HEK293 (cell line): ENCODE measurements around the gene DPP6.

ENCODE experiments used
- CTCF ChIA-PET: fragments of 350-600 bp; formaldehyde crosslinking; extraction: SDS; loops from one replicate; lab custom pipeline; 2021; ENCODE audit warnings: antibody characterized with exemption; lab: Yijun Ruan, JAX
- POLR2A ChIA-PET: fragments of 300-600 bp; formaldehyde crosslinking; extraction: SDS; loops from one replicate; lab custom pipeline; 2020; ENCODE audit warnings: antibody characterized with exemption, inconsistent platforms; lab: Yijun Ruan, JAX
- H3K27ac ChIP-seq: fragments of 200-500 bp; sonication (Bioruptor generic); 2 replicates; pipeline ENCODE4 v1.5.1; 2014; ENCODE audit warnings: low read depth, low read length, control low read depth, inconsistent platforms; ENCODE audit errors: extremely low read depth
- H3K36me3 ChIP-seq, 2 experiments: fragments of 200-500 bp in 1 of 2; sonication (Bioruptor generic) in 1 of 2; 1 replicate in 1 of 2; 2 replicates in 1 of 2; pipeline ENCODE4 v1.5.1; 2014 to 2017; ENCODE audit warnings: inconsistent platforms in 2 of 2, low read length in 2 of 2; ENCODE audit not compliant: control insufficient read depth in 2 of 2, insufficient read depth in 1 of 2
- H3K4me1 ChIP-seq: fragments of 200-500 bp; sonication (Bioruptor generic); 2 replicates; pipeline ENCODE4 v1.5.1; 2014; ENCODE audit warnings: mild to moderate bottlenecking, low read length, inconsistent platforms; ENCODE audit not compliant: control insufficient read depth, insufficient read depth
- H3K4me3 ChIP-seq: 2 replicates; pipeline ENCODE4 v1.5.1; 2011; ENCODE audit warnings: low read depth, mild to moderate bottlenecking, control low read depth, low read length, moderate library complexity
- H3K9me3 ChIP-seq: fragments of 200-500 bp; sonication (Bioruptor generic); 2 replicates; pipeline ENCODE4 v1.5.1; 2014; ENCODE audit warnings: low read depth, low read length, inconsistent platforms; ENCODE audit not compliant: control insufficient read depth, insufficient read depth
- HOXD13 ChIP-seq: sonication (generic); formaldehyde crosslinking; IDR thresholded peaks from 2 replicates; pipeline ENCODE4 v1.8.0; 2022; ENCODE audit warnings: missing genetic modification reagents, borderline replicate concordance
- KLF10 ChIP-seq: fragments of 450-650 bp; IDR thresholded peaks from 2 replicates; pipeline ENCODE4 v1.5.1; 2018; ENCODE audit warnings: missing biosample characterization, mild to moderate bottlenecking, missing genetic modification characterization
- SP2 ChIP-seq: fragments of 450-650 bp; formaldehyde crosslinking; IDR thresholded peaks from 2 replicates; pipeline ENCODE4 v1.5.1; 2016; ENCODE audit warnings: missing biosample characterization, missing genetic modification characterization
- YY2 ChIP-seq: fragments of 450-650 bp; formaldehyde crosslinking; IDR thresholded peaks from 2 replicates; pipeline ENCODE4 v1.5.1; 2016; ENCODE audit warnings: missing biosample characterization, missing genetic modification characterization
- ZFP69B ChIP-seq: fragments of 450-650 bp; formaldehyde crosslinking; IDR thresholded peaks from 2 replicates; pipeline ENCODE4 v1.5.1; 2016; ENCODE audit warnings: missing biosample characterization, missing genetic modification characterization
- ZNF112 ChIP-seq: fragments of 450-650 bp; formaldehyde crosslinking; IDR thresholded peaks from 2 replicates; pipeline ENCODE4 v1.5.0; 2017; ENCODE audit warnings: missing biosample characterization, missing genetic modification characterization
- ZNF155 ChIP-seq: fragments of 450-650 bp; formaldehyde crosslinking; IDR thresholded peaks from 2 replicates; pipeline ENCODE4 v1.5.1; 2016; ENCODE audit warnings: missing biosample characterization, missing genetic modification characterization
- ZNF26 ChIP-seq: fragments of 450-650 bp; formaldehyde crosslinking; IDR thresholded peaks from 2 replicates; pipeline ENCODE4 v1.5.1; 2016; ENCODE audit warnings: missing biosample characterization, missing genetic modification characterization
- ZNF311 ChIP-seq: fragments of 450-650 bp; formaldehyde crosslinking; IDR thresholded peaks from 2 replicates; pipeline ENCODE4 v1.5.1; 2017; ENCODE audit warnings: missing biosample characterization, missing genetic modification characterization, borderline replicate concordance
- ZNF398 ChIP-seq: fragments of 450-650 bp; formaldehyde crosslinking; IDR thresholded peaks from 2 replicates; pipeline ENCODE4 v1.5.1; 2017; ENCODE audit warnings: missing biosample characterization, missing genetic modification characterization
- ZNF488 ChIP-seq: fragments of 450-650 bp; formaldehyde crosslinking; IDR thresholded peaks from 2 replicates; pipeline ENCODE4 v1.5.1; 2016; ENCODE audit warnings: missing biosample characterization, missing genetic modification characterization
- ZNF501 ChIP-seq: fragments of 450-650 bp; formaldehyde crosslinking; IDR thresholded peaks from 2 replicates; pipeline ENCODE4 v1.5.1; 2016; ENCODE audit warnings: missing biosample characterization, missing genetic modification characterization
- ZNF549 ChIP-seq: fragments of 450-650 bp; IDR thresholded peaks from 2 replicates; pipeline ENCODE4 v1.5.1; 2018; ENCODE audit warnings: missing biosample characterization, missing genetic modification characterization, mild to moderate bottlenecking, inconsistent platforms, moderate library complexity
- ZNF621 ChIP-seq: fragments of 450-650 bp; formaldehyde crosslinking; IDR thresholded peaks from 2 replicates; pipeline ENCODE4 v1.5.1; 2017; ENCODE audit warnings: missing biosample characterization, missing genetic modification characterization
- ZNF670 ChIP-seq: fragments of 450-650 bp; formaldehyde crosslinking; IDR thresholded peaks from 2 replicates; pipeline ENCODE4 v1.5.1; 2016; ENCODE audit warnings: missing biosample characterization, missing genetic modification characterization, low read depth
- ZNF837 ChIP-seq: fragments of 450-650 bp; formaldehyde crosslinking; IDR thresholded peaks from 2 replicates; pipeline ENCODE4 v1.5.1; 2016; ENCODE audit warnings: missing biosample characterization, missing genetic modification characterization
- ZSCAN16 ChIP-seq: fragments of 450-650 bp; formaldehyde crosslinking; IDR thresholded peaks from 2 replicates; pipeline ENCODE4 v1.5.1; 2016; ENCODE audit warnings: missing biosample characterization, missing genetic modification characterization

The DPP6 gene

GRCh38 chr7:154342971-154343633 lies 290.9 kb downstream of the DPP6 start (continued):
- TF ChIP-seq ZNF670 (tag by site-specific recombination) = no peak
- no peak for TF ChIP-seq ZFP69B (tag by site-specific recombination)
- no peak for TF ChIP-seq ZNF501 (tag by site-specific recombination)
- TF ChIP-seq, all 188 proteins: peak for 0

- no peak overlapping the region for H3K27ac ChIP-seq
- TF ChIP-seq KLF10 (tag by site-specific recombination) = no peak
- no peak for TF ChIP-seq YY2 (tag by site-specific recombination)
- TF ChIP-seq ZNF621 (tag by site-specific recombination) = no peak
- TF ChIP-seq HOXD13 = no peak
- no peak for TF ChIP-seq ZSCAN16 (tag by site-specific recombination)
- TF ChIP-seq ZNF26 = no peak
- TF ChIP-seq SP2 = no peak
- no peak for TF ChIP-seq ZNF112 (tag by site-specific recombination)
- TF ChIP-seq ZNF488 (tag by site-specific recombination) = no peak
- TF ChIP-seq ZNF837 (tag by site-specific recombination) = no peak
- TF ChIP-seq ZNF155 (tag by site-specific recombination) = no peak
- CTCF ChIA-PET = no interaction called here
Measured at GRCh38 chr7:154343778-154344412, 291.7 kb downstream of the DPP6 start.

GRCh38 chr7:154345093-154345492 lies 292.9 kb downstream of the DPP6 start:
- no peak overlapping the region for H3K4me3 ChIP-seq
- ChIA-PET POLR2A (no interaction called here), CTCF (no interaction called here)
- no peaks in the 10 kb centered on the region for H3K36me3 ChIP-seq
- no peak overlapping the region for H3K27ac ChIP-seq
- TF ChIP-seq ZNF311 (tag by site-specific recombination) (no peak), ZNF549 (tag by site-specific recombination) (no peak)
- H3K9me3 ChIP-seq = no peaks in the 10 kb centered on the region
- H3K4me1 ChIP-seq = no peaks in the 10 kb centered on the region

More at GRCh38 chr7:154343778-154344412, 291.7 kb downstream of the DPP6 start:
- POLR2A ChIA-PET = no interaction called here
- Histone ChIP-seq H3K9me3 (no peaks in the 10 kb centered on the region), H3K36me3 (no peaks in the 10 kb centered on the region), H3K4me3 (no peak overlapping the region), H3K4me1 (no peaks in the 10 kb centered on the region)

GRCh38 chr7:154347700-154348266 lies 295.6 kb downstream of the DPP6 start:
- POLR2A ChIA-PET = no interaction called here

More at GRCh38 chr7:154347700-154348266, 295.6 kb downstream of the DPP6 start:
- CTCF ChIA-PET = no interaction called here
- Histone ChIP-seq H3K36me3 (no peaks in the 10 kb centered on the region), H3K27ac (no peak overlapping the region), H3K9me3 (no peaks in the 10 kb centered on the region), H3K4me1 (no peaks in the 10 kb centered on the region), H3K4me3 (no peak overlapping the region)
- no peak for TF ChIP-seq ZNF398
